Measurements from ENCODE around the gene POGLUT2.
"Not testable (repeated sequence)": the region's sequence is repeated elsewhere in the genome, so short reads cannot be mapped to it uniquely, and the experiment has no call there.

POGLUT2 gene

DNA sequence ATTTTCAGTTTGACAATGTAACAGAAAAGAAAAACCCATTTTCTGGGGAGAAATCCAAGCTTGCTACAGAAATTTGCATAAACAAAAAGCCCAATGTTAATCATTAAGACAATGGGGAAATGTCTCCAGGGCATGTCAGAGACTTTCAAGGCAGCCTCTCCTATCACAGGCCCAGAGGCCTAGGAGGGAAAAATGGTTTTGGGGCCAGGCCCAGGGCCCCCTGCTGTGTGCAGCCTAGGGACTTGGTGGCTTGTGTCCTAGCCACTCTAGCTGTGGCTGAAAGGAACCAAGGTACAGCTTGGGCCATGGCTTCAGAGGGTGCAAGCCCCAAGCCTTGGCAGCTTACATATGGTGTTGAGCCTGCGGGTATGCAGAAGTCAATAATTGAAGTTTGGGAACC, 17.2 kb downstream of the POGLUT2 start:
- Mint-ChIP-seq H3K36me3 (ENCODE audit: low read depth) (peaks cover 32% of the 10 kb centered on the region), H3K27ac (no peak overlapping the region), H3K9me3 (peaks cover 8% of the 10 kb centered on the region), H3K4me1 (ENCODE audit: low read depth) (peaks cover 34% of the 10 kb centered on the region), H3K27me3 (no peaks in the 10 kb centered on the region), H3K4me3 (no peak overlapping the region)
- DNase-seq = no peak

DNA sequence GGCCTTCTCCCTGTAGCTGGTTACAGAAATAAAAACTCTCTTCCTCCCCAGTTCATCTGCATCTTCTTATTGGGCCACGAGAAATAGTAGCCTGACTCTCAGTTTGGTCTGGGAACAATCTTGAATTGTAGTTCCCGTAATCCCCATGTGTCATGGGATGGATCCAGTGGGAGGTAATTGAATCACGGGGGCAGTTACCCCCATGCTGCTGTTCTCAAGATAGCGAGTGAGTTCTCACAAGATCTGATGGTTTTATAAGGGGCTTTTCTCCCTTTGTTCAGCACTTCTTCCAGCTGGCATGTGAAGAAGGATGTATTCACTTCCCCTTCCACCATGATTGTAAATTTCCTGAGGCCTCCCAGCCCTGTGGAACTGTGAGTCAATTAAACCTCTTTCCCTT, 18.1 kb downstream of the POGLUT2 start:
- H3K9me3 Mint-ChIP-seq, H3K4me3 Mint-ChIP-seq, DNase-seq, H3K27me3 Mint-ChIP-seq: not testable (repeated sequence)
- Mint-ChIP-seq H3K27ac (peak overlapping the region; percentile 81), H3K36me3 (ENCODE audit: low read depth) (peaks cover 32% of the 10 kb centered on the region), H3K4me1 (ENCODE audit: low read depth) (peaks cover 31% of the 10 kb centered on the region)

DNA sequence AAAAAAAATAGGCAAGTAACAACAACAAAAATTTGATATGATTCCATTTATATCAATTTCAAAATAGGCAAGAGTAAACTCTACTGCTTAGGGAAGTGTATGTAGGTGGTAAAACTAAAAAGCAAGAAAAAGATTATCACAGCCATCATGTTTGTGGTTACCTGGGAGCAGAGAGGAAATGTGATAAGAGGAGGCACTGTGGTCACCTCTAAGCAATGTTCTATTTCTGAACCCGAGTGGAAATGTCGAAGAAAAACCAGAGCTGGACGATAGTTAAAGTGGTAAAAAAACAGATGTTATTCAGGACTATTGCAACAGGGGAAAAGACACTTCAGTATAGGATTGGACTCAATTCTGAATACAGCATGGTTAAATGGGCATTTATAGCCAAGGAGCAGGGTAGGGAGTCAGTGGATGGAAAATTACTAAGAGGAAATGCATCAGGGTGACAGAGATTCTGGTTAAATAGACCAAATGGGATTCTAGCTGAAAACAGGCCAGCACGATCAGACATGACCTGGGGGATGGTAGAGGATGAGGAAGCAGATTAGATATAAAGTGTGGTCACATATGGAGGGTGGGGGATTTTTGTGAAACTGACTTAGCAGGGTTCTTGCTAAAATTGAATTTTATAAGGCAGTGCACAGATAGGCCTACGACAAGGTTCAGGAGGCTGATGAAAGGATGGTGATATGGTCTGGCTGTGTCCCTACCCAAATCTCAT, 19.2 kb downstream of the POGLUT2 start:
- no peak for DNase-seq
- Mint-ChIP-seq H3K27ac (peak overlapping the region; percentile 93), H3K36me3 (ENCODE audit: low read depth) (peaks cover 31% of the 10 kb centered on the region), H3K4me3 (peak overlapping the region; percentile 55), H3K4me1 (ENCODE audit: low read depth) (peaks cover 35% of the 10 kb centered on the region), H3K9me3 (peaks cover 8% of the 10 kb centered on the region), H3K27me3 (no peaks in the 10 kb centered on the region)

DNA sequence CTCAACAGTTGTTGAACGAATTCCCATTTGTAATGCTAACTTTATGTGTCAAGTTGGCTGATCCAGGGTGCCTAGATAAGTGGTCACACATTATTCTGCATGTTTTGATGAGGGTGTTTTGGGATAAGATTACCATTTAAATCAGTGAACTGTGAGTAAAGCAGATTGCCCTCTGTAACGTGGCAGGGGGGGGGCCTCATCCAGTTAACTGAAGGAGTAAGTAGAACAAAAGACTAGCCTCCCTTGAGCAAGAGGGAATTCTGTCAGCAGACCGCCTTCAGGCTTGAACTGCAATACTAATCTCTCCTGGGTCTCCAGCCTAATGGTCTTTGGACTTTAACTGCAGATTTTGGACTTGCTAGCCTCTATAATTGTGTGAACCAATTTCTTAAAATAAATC, 21.0 kb downstream of the POGLUT2 start:
- Mint-ChIP-seq H3K4me1 (ENCODE audit: low read depth) (peaks cover 46% of the 10 kb centered on the region), H3K36me3 (ENCODE audit: low read depth) (peaks cover 33% of the 10 kb centered on the region), H3K9me3 (peaks cover 8% of the 10 kb centered on the region), H3K27ac (no peak overlapping the region), H3K27me3 (no peaks in the 10 kb centered on the region), H3K4me3 (no peak overlapping the region)
- no peak for DNase-seq

DNA sequence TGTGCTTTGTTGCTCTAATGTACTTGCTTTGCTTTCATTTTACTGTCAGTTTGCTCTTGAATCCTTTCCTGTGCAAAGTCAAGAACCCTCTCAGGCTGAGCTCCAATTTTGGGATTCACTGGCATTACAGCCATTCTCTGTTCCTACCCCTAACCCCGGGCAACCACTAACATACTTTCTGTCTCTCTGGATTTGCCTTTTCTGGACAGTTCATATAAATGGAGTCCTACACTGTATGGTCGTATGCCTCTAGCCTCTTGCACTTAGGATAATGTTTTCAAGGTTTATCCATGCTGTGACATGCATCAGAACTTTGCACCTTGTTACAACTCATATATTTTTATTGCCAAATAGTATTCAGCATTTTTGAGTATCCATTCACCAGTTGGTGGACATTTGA, 22.5 kb downstream of the POGLUT2 start:
- Mint-ChIP-seq H3K36me3 (ENCODE audit: low read depth) (peaks cover 32% of the 10 kb centered on the region), H3K27ac (no peak overlapping the region), H3K4me3 (no peak overlapping the region), H3K9me3 (peaks cover 3% of the 10 kb centered on the region), H3K4me1 (ENCODE audit: low read depth) (peaks cover 61% of the 10 kb centered on the region), H3K27me3 (no peaks in the 10 kb centered on the region)
- no peak for DNase-seq

DNA sequence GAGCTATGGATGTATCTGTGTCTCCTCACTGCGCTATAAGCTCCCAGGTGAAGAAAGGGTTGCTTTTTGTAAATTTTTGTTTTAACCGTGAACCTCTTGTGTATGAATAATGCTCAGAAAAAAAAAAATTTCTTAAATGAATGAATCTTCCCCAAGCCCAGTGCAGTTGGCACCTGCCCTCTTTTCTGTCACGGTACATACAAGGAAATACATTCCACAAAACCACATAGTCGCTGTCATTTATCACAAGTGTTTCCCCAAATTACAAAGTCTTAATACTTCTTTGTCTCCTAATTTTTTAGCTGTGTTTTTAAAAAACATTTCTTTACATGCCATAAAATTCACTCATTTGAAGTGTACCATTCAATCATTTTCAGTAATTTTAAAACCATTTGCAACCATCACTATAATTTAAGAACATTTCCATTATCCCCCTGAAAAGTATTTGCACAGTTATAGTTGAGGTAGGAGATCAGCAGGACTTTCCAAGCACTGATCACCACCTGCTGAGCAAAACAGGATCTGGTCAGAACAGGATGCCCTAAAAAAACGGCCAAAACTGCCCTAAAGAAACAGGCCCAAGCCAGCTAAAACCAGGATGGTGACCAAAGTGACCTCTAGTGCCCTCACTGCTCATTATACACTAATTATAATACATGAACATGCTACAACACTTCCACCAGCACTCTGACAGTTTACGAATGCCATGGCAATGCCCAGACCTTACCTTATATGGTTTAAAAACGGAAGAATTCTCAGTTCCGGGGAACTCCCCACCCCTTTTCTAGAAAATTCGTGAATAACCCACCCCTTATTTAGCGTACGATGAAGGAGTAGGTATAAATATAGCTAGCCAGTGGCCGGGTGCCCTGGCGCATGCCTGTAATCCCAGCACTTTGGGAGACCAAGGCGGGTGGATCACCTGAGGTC, 23.9 kb downstream of the POGLUT2 start:
- no peaks in the 10 kb centered on the region for H3K9me3 Mint-ChIP-seq

DNA sequence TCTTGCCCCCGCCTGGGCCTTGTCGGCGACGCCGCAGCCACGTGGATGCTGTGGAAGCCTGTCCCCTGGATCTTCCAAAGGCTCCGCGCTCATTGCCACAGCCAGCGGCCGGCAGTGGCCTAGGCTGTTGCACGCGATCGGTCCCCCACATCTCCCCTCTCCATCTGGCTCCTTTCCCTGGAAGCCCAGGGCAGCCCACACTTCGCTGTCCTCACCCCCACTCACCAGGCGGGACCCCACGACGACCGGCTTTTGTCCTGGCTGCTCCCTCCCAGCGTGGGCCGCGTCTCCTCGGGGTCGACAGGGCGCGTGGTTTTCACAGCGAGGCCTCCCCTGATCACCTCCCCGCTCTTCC, 24.6 kb downstream of the POGLUT2 start:
- Mint-ChIP-seq H3K27ac (peak overlapping the region; percentile 90), H3K9me3 (no peaks in the 10 kb centered on the region), H3K4me1 (ENCODE audit: low read depth) (peaks cover 56% of the 10 kb centered on the region), H3K27me3 (no peaks in the 10 kb centered on the region), H3K36me3 (ENCODE audit: low read depth) (peaks cover 26% of the 10 kb centered on the region), H3K4me3 (peak overlapping the region; percentile 90)
- no peak for DNase-seq

More for the DNA sequence above, 23.9 kb downstream of the POGLUT2 start:
- no peak for DNase-seq
- Mint-ChIP-seq H3K27ac (peak overlapping the region; percentile 90), H3K4me3 (peak overlapping the region; percentile 90), H3K4me1 (ENCODE audit: low read depth) (peaks cover 60% of the 10 kb centered on the region), H3K27me3 (no peaks in the 10 kb centered on the region), H3K36me3 (ENCODE audit: low read depth) (peaks cover 26% of the 10 kb centered on the region)

DNA sequence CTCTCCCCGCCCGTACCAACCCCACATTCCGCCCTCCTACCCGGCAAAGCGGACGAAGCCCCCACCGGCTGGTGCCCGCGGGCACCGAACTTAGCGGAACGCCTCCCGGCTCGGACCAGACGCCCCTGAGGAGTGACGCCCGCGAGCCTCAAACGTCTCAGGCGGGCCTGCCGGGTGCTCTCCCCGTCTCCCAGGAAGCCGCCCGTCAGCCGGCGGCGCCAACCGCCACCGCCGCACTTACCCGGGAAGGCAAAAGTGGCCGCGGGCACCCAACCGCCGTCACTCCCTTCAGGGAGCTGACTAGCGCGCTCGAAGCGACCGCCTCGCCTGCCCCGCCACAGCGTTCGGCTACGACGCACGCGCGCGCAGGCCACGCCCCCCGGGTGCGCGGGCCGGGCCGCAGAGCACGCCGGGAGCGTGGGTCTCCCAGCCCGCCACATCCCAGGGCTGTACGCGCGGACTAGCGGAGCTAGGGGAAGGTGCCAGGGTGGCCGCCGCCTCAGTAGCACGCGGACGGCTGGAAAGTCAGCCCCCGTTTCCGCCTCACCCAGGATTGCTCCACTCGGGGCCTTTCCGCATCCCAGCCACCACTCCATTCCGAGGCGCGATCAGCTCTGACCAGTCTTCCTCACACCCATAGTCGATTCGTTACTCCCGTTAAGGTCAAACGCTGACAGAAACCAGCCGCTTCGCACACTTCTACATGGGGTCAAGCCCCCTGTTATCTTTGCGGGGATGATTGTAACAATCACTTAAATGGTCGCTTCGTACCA, 25.1 kb downstream of the POGLUT2 start, which contains the start of gene TEX30:
TEX30 (minus strand) TSS at position 346 of the 773 bp plus-strand sequence. CDS start 3,760 bp downstream, outside the sequence.
- Mint-ChIP-seq H3K27me3 (no peaks in the 10 kb centered on the region), H3K4me1 (ENCODE audit: low read depth) (peaks cover 51% of the 10 kb centered on the region)
- peak; percentile 92 for DNase-seq

DNA sequence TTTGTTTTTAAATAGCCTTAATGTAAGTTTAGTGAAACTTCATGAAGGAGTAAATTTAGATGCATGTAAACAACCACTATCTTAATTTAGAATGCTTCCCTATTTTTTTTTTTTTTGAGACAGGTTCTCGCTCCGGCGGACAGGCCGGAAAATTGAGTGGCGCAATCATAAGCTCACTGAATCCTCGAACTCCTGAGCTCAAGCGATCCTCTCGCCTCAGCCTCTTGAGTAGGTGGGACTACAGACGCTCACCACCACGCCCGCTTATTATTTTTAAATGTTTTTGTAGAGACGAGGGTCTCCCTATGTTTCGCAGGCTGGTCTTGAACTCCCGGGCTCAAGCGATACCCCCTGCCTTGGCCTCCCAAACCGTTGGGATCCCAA, 26.7 kb downstream of the POGLUT2 start:
- H3K4me3 Mint-ChIP-seq = peak overlapping the region; percentile 90
- no peaks in the 10 kb centered on the region for H3K27me3 Mint-ChIP-seq
- peaks cover 45% of the 10 kb centered on the region for H3K36me3 Mint-ChIP-seq (ENCODE audit: low read depth)
- peaks cover 47% of the 10 kb centered on the region for H3K4me1 Mint-ChIP-seq (ENCODE audit: low read depth)
- no peaks in the 10 kb centered on the region for H3K9me3 Mint-ChIP-seq
- H3K27ac Mint-ChIP-seq = peak overlapping the region; percentile 44
- no peak for DNase-seq

More for the DNA sequence above, 25.1 kb downstream of the POGLUT2 start, which contains the start of gene TEX30:
- H3K9me3 Mint-ChIP-seq = no peaks in the 10 kb centered on the region
- peak within 1 kb of the TSS; percentile 92 for H3K27ac Mint-ChIP-seq
- peak within 1 kb of the TSS; percentile 90 for H3K4me3 Mint-ChIP-seq
- peaks cover 29% of the 10 kb centered on the region for H3K36me3 Mint-ChIP-seq (ENCODE audit: low read depth)

DNA sequence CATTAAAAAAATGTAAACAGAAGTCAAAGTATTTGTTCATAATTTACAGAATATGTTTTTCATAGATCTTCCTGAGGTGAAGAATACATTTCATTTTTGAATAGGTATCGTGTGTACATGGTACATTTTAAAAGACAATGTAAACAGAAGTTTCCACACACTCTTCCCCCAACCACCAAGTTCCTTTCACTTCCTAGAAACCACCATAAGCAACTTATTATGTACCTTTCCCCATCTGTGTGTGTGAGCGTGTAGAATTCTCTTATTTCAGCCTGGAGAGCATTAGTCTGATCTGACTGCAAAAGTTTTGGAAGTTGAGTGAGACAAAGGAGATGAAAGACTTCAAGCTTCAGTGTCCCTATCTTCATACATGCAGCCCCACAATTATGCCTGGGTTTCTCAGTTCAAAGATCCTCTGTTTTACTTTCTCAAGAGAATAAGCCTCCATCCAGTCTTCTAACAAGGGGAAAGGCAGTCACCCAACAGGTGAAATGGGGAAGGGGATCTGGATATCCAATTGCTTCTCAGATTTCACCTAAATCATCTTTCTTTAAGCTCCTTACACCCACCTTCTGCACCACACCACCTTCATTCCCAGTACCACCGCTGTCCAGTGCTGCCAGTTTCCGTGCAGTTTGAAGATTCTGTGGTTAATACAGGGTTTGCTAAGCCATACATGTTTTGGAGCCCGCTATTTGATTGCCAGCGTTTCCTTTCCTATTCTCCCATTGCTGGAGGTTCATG, 27.3 kb downstream of the POGLUT2 start:
- no peak overlapping the region for H3K27ac Mint-ChIP-seq
- no peaks in the 10 kb centered on the region for H3K27me3 Mint-ChIP-seq
- peaks cover 47% of the 10 kb centered on the region for H3K4me1 Mint-ChIP-seq (ENCODE audit: low read depth)
- H3K9me3 Mint-ChIP-seq = no peaks in the 10 kb centered on the region
- H3K36me3 Mint-ChIP-seq (ENCODE audit: low read depth) = peaks cover 50% of the 10 kb centered on the region
- DNase-seq = no peak
- H3K4me3 Mint-ChIP-seq = peak overlapping the region; percentile 90

DNA sequence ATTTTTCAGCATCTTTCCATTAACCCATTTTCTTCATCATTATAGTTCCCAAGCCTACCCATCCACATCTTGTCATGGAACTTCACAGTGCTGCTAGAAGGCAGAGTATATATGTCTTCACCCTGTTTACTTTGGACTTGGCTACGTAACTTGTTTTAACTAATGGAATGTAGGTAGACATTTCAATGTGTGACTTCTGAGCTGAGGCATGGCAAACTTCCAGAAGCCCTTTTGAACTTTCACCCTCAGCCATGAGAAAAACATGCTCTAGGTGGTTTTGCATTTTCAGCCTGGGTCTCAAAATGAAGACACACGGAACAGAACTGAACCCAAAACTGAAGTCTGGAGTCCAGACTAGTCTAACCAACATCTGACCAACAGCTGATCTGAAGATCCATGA, 28.3 kb downstream of the POGLUT2 start:
- no peak overlapping the region for H3K4me3 Mint-ChIP-seq
- H3K4me1 Mint-ChIP-seq (ENCODE audit: low read depth) = peaks cover 47% of the 10 kb centered on the region
- DNase-seq = no peak
- peaks cover 61% of the 10 kb centered on the region for H3K36me3 Mint-ChIP-seq (ENCODE audit: low read depth)
- H3K27ac Mint-ChIP-seq = no peak overlapping the region
- H3K9me3 Mint-ChIP-seq = no peaks in the 10 kb centered on the region
- H3K27me3 Mint-ChIP-seq = no peaks in the 10 kb centered on the region

DNA sequence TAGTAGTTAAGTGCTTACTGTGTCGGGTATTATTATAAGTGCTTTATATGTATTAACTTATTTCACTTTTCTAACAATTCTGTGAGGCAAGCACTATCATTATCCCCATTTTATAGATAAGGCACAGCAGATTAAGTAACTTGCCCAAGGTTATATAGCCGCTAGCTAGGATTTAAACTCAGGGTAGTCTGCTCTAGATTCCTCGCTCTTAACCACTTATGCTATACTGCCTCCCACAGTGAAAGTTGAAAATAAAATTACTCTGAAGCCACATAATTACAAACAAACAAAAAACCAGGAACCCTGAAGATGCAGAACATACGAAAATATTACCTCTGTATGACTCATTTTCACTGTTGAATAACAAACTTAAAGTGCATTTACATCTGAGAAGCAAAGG, 29.1 kb downstream of the POGLUT2 start:
- no peak for DNase-seq
- H3K36me3 Mint-ChIP-seq (ENCODE audit: low read depth) = peaks cover 68% of the 10 kb centered on the region
- peaks cover 43% of the 10 kb centered on the region for H3K4me1 Mint-ChIP-seq (ENCODE audit: low read depth)
- no peak overlapping the region for H3K4me3 Mint-ChIP-seq
- H3K9me3 Mint-ChIP-seq = no peaks in the 10 kb centered on the region
- H3K27ac Mint-ChIP-seq = no peak overlapping the region
- no peaks in the 10 kb centered on the region for H3K27me3 Mint-ChIP-seq

DNA sequence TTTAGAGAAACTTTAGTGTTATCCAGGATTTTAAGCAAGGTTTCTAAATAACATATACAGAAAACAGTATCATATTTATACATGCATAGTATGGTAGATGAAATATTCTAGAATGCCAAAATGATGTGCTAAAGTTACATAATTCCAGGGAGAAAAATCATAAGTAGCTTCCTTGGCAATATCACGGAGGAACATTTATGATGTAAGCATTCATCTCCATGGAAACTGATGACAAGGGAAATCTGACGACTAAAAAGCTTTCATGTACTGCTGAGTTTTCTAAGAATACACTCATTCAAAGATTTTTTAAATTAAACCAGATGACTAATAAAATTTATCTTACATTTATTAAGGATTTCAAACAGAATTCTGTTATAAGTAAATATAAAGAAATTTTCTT, 29.9 kb downstream of the POGLUT2 start:
- DNase-seq = no peak
- Mint-ChIP-seq H3K36me3 (ENCODE audit: low read depth) (peaks cover 64% of the 10 kb centered on the region), H3K27me3 (no peaks in the 10 kb centered on the region), H3K4me1 (ENCODE audit: low read depth) (peaks cover 35% of the 10 kb centered on the region), H3K27ac (no peak overlapping the region), H3K4me3 (no peak overlapping the region), H3K9me3 (no peaks in the 10 kb centered on the region)

DNA sequence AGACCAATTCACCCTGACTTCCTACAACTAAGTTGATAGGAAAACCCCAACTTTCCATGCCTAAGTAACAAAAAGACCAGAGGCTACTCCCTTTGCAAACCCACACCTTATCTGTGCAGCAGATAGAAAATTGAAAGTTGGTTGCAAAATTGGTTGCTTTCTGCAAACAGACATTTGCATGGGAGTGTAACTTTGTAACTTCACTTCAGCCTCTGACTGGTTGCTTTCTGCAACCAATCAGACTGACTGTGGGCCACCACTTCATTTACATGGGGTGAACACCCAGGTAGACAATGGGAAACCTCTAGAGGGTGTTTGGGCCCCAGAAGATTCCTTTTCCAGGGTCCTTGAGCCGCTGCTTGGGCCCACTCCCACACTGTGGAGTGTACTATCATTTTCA, 35.0 kb downstream of the POGLUT2 start:
- Mint-ChIP-seq H3K4me3 (no peak overlapping the region), H3K9me3 (no peaks in the 10 kb centered on the region), H3K36me3 (ENCODE audit: low read depth) (peaks cover 40% of the 10 kb centered on the region), H3K27me3 (no peaks in the 10 kb centered on the region), H3K4me1 (ENCODE audit: low read depth) (no peaks in the 10 kb centered on the region), H3K27ac (no peak overlapping the region)
- DNase-seq = no peak

All from activated T-cell treated with anti-CD3 and anti-CD28 coated beads, Interleukin-2, amount 50 U/mL, for 24 hours (primary cell).